ENCODE results near the gene PQBP1.

DNA sequence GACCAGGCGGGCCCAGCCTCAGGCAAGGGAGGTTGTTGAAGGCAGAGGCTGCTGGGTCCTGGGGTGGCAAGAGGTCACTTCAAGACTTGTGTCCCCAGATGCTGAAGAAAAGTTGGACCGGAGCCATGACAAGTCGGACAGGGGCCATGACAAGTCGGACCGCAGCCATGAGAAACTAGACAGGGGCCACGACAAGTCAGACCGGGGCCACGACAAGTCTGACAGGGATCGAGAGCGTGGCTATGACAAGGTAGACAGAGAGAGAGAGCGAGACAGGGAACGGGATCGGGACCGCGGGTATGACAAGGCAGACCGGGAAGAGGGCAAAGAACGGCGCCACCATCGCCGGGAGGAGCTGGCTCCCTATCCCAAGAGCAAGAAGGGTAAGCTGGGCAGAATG is 4.4 kb downstream of the PQBP1 start:
- TF ChIP-seq, protein P1, sequence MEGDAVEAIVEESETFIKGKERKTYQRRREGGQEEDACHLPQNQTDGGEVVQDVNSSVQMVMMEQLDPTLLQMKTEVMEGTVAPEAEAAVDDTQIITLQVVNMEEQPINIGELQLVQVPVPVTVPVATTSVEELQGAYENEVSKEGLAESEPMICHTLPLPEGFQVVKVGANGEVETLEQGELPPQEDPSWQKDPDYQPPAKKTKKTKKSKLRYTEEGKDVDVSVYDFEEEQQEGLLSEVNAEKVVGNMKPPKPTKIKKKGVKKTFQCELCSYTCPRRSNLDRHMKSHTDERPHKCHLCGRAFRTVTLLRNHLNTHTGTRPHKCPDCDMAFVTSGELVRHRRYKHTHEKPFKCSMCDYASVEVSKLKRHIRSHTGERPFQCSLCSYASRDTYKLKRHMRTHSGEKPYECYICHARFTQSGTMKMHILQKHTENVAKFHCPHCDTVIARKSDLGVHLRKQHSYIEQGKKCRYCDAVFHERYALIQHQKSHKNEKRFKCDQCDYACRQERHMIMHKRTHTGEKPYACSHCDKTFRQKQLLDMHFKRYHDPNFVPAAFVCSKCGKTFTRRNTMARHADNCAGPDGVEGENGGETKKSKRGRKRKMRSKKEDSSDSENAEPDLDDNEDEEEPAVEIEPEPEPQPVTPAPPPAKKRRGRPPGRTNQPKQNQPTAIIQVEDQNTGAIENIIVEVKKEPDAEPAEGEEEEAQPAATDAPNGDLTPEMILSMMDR (IDR thresholded peaks at IDR 0.05; ENCODE audit: insufficient read depth, low read length) = no peak
- TF ChIP-seq POLR2AphosphoS5 (IDR thresholded peaks at IDR 0.05; ENCODE audit: low read depth) (no peak), GABPA (IDR thresholded peaks at IDR 0.05; ENCODE audit: low read depth) (no peak), SPI1 (IDR thresholded peaks at IDR 0.05; ENCODE audit: borderline replicate concordance, low read depth) (no peak)
- TF ChIP-seq, protein P2, sequence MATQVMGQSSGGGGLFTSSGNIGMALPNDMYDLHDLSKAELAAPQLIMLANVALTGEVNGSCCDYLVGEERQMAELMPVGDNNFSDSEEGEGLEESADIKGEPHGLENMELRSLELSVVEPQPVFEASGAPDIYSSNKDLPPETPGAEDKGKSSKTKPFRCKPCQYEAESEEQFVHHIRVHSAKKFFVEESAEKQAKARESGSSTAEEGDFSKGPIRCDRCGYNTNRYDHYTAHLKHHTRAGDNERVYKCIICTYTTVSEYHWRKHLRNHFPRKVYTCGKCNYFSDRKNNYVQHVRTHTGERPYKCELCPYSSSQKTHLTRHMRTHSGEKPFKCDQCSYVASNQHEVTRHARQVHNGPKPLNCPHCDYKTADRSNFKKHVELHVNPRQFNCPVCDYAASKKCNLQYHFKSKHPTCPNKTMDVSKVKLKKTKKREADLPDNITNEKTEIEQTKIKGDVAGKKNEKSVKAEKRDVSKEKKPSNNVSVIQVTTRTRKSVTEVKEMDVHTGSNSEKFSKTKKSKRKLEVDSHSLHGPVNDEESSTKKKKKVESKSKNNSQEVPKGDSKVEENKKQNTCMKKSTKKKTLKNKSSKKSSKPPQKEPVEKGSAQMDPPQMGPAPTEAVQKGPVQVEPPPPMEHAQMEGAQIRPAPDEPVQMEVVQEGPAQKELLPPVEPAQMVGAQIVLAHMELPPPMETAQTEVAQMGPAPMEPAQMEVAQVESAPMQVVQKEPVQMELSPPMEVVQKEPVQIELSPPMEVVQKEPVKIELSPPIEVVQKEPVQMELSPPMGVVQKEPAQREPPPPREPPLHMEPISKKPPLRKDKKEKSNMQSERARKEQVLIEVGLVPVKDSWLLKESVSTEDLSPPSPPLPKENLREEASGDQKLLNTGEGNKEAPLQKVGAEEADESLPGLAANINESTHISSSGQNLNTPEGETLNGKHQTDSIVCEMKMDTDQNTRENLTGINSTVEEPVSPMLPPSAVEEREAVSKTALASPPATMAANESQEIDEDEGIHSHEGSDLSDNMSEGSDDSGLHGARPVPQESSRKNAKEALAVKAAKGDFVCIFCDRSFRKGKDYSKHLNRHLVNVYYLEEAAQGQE (IDR thresholded peaks at IDR 0.05; ENCODE audit: insufficient replicate concordance, low read depth) = no peak
